Glutamatergic neuron (in vitro differentiated cells): ENCODE data around the gene USP24. TPM values are rescaled to one million over a fixed set of nuclear protein-coding genes. Genes with fewer than 3 reads are reported as not detected.

Experiments used
- DNase-seq: peaks from one replicate; pipeline ENCODE4 v3.0.0; 2022
- H3K27ac Mint-ChIP-seq: one replicate; pipeline ENCODE4 v1.8.0; 2020; ENCODE audit warnings: mild to moderate bottlenecking, mixed read lengths, inconsistent platforms; ENCODE audit not compliant: unreplicated experiment
- H3K27me3 Mint-ChIP-seq: one replicate; pipeline ENCODE4 v1.8.0; 2020; ENCODE audit warnings: mild to moderate bottlenecking, moderate library complexity, mixed read lengths, inconsistent platforms; ENCODE audit not compliant: unreplicated experiment
- H3K36me3 Mint-ChIP-seq: one replicate; pipeline ENCODE4 v1.8.0; 2020; ENCODE audit warnings: mild to moderate bottlenecking, mixed read lengths, inconsistent platforms; ENCODE audit not compliant: unreplicated experiment
- H3K4me1 Mint-ChIP-seq: one replicate; pipeline ENCODE4 v1.8.0; 2020; ENCODE audit warnings: mild to moderate bottlenecking, low read depth, mixed read lengths, inconsistent platforms; ENCODE audit not compliant: unreplicated experiment
- H3K4me3 Mint-ChIP-seq: one replicate; pipeline ENCODE4 v1.8.0; 2020; ENCODE audit warnings: mild to moderate bottlenecking, mixed read lengths, inconsistent platforms; ENCODE audit not compliant: unreplicated experiment
- H3K9me3 Mint-ChIP-seq: one replicate; pipeline ENCODE4 v1.8.0; 2020; ENCODE audit warnings: mild to moderate bottlenecking, moderate library complexity, mixed read lengths, inconsistent platforms; ENCODE audit not compliant: unreplicated experiment
- CTCF ChIP-seq: fragments of 200-600 bp; sonication (generic); IDR thresholded peaks from one replicate; pipeline ENCODE4 v1.5.0; 2021; ENCODE audit not compliant: partially characterized antibody, unreplicated experiment
- total RNA-seq: library from RNA; stranded (reverse); fragmentation: NEBNext Ultra II Directional; extraction: Animal tissue kit (Norgen Biotek cat#: 25700); gene quantifications from one replicate; pipeline ENCODE4 v1.2.1, GENCODE V29; 2021; ENCODE audit not compliant: unreplicated experiment

USP24 gene
- total RNA-seq, 1 donor from 2014 or later = 54.6 TPM

GRCh38 chr1:55062801-55063576, 152.2 kb downstream of the USP24 start:
- H3K27ac Mint-ChIP-seq = no peak overlapping the region
- peaks cover 13% of the 10 kb centered on the region for H3K27me3 Mint-ChIP-seq
- peak; percentile 66 for DNase-seq
- H3K4me1 Mint-ChIP-seq = peaks cover 8% of the 10 kb centered on the region
- no peaks in the 10 kb centered on the region for H3K36me3 Mint-ChIP-seq
- no peak for TF ChIP-seq CTCF
- H3K4me3 Mint-ChIP-seq = no peak overlapping the region
- H3K9me3 Mint-ChIP-seq = peaks cover 5% of the 10 kb centered on the region

DNA sequence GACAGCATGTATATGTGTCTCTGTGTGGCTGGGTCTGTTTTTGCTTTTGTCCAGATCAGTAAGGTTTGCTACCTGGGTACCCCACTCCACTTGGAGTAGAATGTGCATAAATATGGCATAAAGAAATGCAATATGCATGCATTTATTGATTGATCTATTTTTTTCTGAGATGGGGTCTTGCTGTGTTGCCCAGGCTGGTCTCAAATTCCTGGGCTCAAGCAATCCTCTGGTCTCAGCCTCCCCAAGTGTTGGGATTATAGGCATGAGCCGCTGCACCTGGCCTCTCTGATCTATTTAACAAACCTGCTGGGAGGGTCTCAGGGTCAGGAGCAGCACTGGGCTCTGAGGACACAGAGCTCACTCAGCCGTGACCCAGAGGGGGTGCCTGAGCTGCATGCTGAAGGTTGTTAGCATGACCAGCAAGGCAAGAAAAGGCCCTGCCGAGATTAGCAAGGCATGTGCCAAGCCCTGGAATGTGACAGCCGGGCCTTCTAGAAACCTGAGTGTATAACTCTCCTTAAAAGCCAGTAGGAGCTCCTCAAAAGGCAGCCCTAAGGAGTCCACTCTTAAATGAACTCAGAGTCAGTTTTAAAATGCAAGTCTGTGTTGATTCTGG, 153.3 kb downstream of the USP24 start:
- peaks cover 18% of the 10 kb centered on the region for H3K27me3 Mint-ChIP-seq
- peaks cover 5% of the 10 kb centered on the region for H3K9me3 Mint-ChIP-seq
- H3K4me3 Mint-ChIP-seq = no peak overlapping the region
- no peak for TF ChIP-seq CTCF
- no peak overlapping the region for H3K27ac Mint-ChIP-seq
- H3K4me1 Mint-ChIP-seq = peaks cover 8% of the 10 kb centered on the region
- H3K36me3 Mint-ChIP-seq = no peaks in the 10 kb centered on the region
- DNase-seq = no peak

DNA sequence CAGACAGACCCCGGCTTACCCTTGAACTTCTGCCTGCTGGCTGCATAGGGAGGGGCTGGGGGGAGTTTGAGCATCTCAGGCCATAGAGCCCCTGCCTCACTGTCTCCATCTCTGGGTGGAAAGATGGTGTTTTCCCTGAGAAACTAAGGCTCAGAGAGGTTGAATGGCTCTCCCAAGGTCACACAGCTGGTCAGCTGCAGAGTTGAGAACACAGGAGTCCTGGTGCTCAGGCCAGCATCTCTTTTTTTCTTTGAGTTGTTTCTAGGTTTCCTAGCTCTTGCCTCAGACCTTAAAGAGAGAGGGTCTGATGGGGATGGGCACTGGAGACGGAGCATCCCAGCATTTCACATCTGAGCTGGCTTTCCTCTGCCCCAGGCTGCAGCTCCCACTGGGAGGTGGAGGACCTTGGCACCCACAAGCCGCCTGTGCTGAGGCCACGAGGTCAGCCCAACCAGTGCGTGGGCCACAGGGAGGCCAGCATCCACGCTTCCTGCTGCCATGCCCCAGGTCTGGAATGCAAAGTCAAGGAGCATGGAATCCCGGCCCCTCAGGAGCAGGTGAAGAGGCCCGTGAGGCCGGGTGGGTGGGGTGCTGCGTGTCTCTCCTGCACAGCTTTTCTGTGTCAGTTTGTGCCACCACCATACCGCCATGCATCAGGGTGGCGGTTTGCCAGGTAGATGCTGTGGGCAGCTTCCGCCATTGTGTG, 154.0 kb downstream of the USP24 start:
- no peak for DNase-seq
- H3K9me3 Mint-ChIP-seq = peaks cover 5% of the 10 kb centered on the region
- H3K27ac Mint-ChIP-seq = no peak overlapping the region
- H3K4me1 Mint-ChIP-seq = peaks cover 8% of the 10 kb centered on the region
- no peak overlapping the region for H3K4me3 Mint-ChIP-seq
- peaks cover 21% of the 10 kb centered on the region for H3K27me3 Mint-ChIP-seq
- no peaks in the 10 kb centered on the region for H3K36me3 Mint-ChIP-seq
- TF ChIP-seq CTCF = no peak

- Mint-ChIP-seq H3K4me3 (no peak overlapping the region), H3K27me3 (peaks cover 22% of the 10 kb centered on the region), H3K4me1 (peaks cover 8% of the 10 kb centered on the region), H3K36me3 (no peaks in the 10 kb centered on the region), H3K27ac (no peak overlapping the region), H3K9me3 (peaks cover 5% of the 10 kb centered on the region)
- no peak for DNase-seq
- TF ChIP-seq CTCF = no peak
Measured at GRCh38 chr1:55060133-55060999, 154.8 kb downstream of the USP24 start.
